GM23248 (cell line): Measurements from ENCODE around the gene TRERF1. TPM values are rescaled to one million over a fixed set of nuclear protein-coding genes. Genes with fewer than 3 reads are reported as not detected.

Source experiments
- DNase-seq: peaks from one replicate; pipeline ENCODE4 v3.0.0-alpha.2; 2015
- H2AFZ ChIP-seq: fragments of 200-600 bp; sonication (generic); 2 replicates; pipeline ENCODE4 v1.6.1; 2016; ENCODE audit warnings: antibody characterized with exemption
- H3F3A ChIP-seq: fragments of 200-600 bp; sonication (generic); 2 replicates; pipeline ENCODE4 v1.6.1; 2016; ENCODE audit warnings: mild to moderate bottlenecking, antibody characterized with exemption, mixed run types; ENCODE audit not compliant: insufficient read depth
- H3K27ac ChIP-seq: fragments of 200-600 bp; sonication (generic); 2 replicates; pipeline ENCODE4 v1.5.1; 2016; ENCODE audit warnings: mild to moderate bottlenecking
- H3K27me3 ChIP-seq: fragments of 200-600 bp; sonication (generic); replicated peaks from 2 replicates; pipeline ENCODE4 v1.6.1; 2016; ENCODE audit warnings: mild to moderate bottlenecking; ENCODE audit not compliant: insufficient read depth
- H3K36me3 ChIP-seq: fragments of 200-600 bp; sonication (generic); 2 replicates; pipeline ENCODE4 v1.6.1; 2016; ENCODE audit warnings: low read depth, mild to moderate bottlenecking
- H3K4me1 ChIP-seq: fragments of 200-600 bp; sonication (generic); 2 replicates; pipeline ENCODE4 v1.6.1; 2016; ENCODE audit warnings: mild to moderate bottlenecking; ENCODE audit not compliant: insufficient read depth
- H3K4me2 ChIP-seq: fragments of 200-600 bp; sonication (generic); one replicate; pipeline ENCODE4 v1.6.1; 2016; ENCODE audit warnings: mild to moderate bottlenecking; ENCODE audit not compliant: unreplicated experiment
- H3K4me3 ChIP-seq: fragments of 200-600 bp; sonication (generic); 2 replicates; pipeline ENCODE4 v1.5.1; 2016; ENCODE audit warnings: mild to moderate bottlenecking
- H3K79me2 ChIP-seq: fragments of 200-600 bp; sonication (generic); 2 replicates; pipeline ENCODE4 v1.6.1; 2016; ENCODE audit warnings: mild to moderate bottlenecking; ENCODE audit not compliant: insufficient read depth
- H3K9ac ChIP-seq: fragments of 200-600 bp; sonication (generic); 2 replicates; pipeline ENCODE4 v1.6.1; 2016; ENCODE audit warnings: mild to moderate bottlenecking
- H3K9me2 ChIP-seq: fragments of 200-600 bp; sonication (generic); 2 replicates; pipeline ENCODE4 v1.6.1; 2016; ENCODE audit warnings: mixed run types, mild to moderate bottlenecking, moderate library complexity; ENCODE audit not compliant: insufficient read depth
- H3K9me3 ChIP-seq: fragments of 200-600 bp; sonication (generic); one replicate; pipeline ENCODE4 v1.6.1; 2017; ENCODE audit warnings: low read depth
- H4K20me1 ChIP-seq: fragments of 200-600 bp; sonication (generic); 2 replicates; pipeline ENCODE4 v1.6.0; 2016; ENCODE audit not compliant: insufficient read depth
- EZH2 ChIP-seq: fragments of 200-600 bp; sonication (generic); IDR thresholded peaks from 2 replicates; pipeline ENCODE4 v1.6.1; 2018; ENCODE audit warnings: antibody characterized with exemption, mild to moderate bottlenecking; ENCODE audit not compliant: insufficient read depth, poor library complexity, severe bottlenecking
- EZH2phosphoT487 ChIP-seq: fragments of 200-600 bp; sonication (generic); IDR thresholded peaks from 2 replicates; pipeline ENCODE4 v1.6.1; 2018; ENCODE audit warnings: antibody characterized with exemption, moderate library complexity, mild to moderate bottlenecking, low read depth; ENCODE audit not compliant: insufficient read depth
- WGBS, 2 experiments: methylation state at CpG; one replicate each; pipeline ENCODE4 v1.1.6; 2015 to 2017; ENCODE audit warnings: low lambda C conversion rate in 2 of 2, low coverage in 1 of 2; ENCODE audit errors: missing lambda C conversion rate in 2 of 2; 5-methylcytosine and 5-hydroxymethylcytosine counted together
- in situ Hi-C: fragments of 300-500 bp; cut with MboI; formaldehyde crosslinking; loops from 2 replicates; pipeline ENCODE4 v1.15.0; 2020
- polyA plus RNA-seq: library from polyadenylated mRNA; unstranded; fragments of >200 nt; fragmentation: Nextera tagmentation; extraction: Ambion mirVana; gene quantifications from 2 replicates; pipeline ENCODE4 v1.2.1, GENCODE V29; 2016
- total RNA-seq: library from RNA; depleted of rRNA; stranded (reverse); fragments of >200 nt; shearing (Covaris generic); gene quantifications from 2 replicates; pipeline ENCODE4 v1.2.3, GENCODE V29; 2014

TRERF1 gene
- total and polyA plus RNA-seq, 2 experiments from 2014 or later: 2.7 to 3.1 TPM

- 38 to 39% methylated on average over 11 of the region's 11 CpGs for WGBS, 2 experiments
- H3K4me2 ChIP-seq: peak overlapping the region; percentile 9
- peak overlapping the region; percentile 23; the same call in 1 of the 2 replicates for H3K4me3 ChIP-seq
These were observed 8.2 kb downstream of the TRERF1 start for GRCh38 chr6:42443312-42444060.

GRCh38 chr6:42441697-42442081 is 10.0 kb downstream of the TRERF1 start:
- peaks cover 21% of the 10 kb centered on the region for H3K4me1 ChIP-seq
- in situ Hi-C loops: no loop called here

More at GRCh38 chr6:42443312-42444060, 8.2 kb downstream of the TRERF1 start:
- DNase-seq: peak; percentile 35
- Histone ChIP-seq H2AFZ (peak overlapping the region; percentile 69), H3K27ac (no peak overlapping the region), H3K36me3 (no peaks in the 10 kb centered on the region), H3K9ac (peak overlapping the region; percentile 14; the same call in 1 of the 2 replicates), H3F3A (no peaks in the 10 kb centered on the region), H3K4me1 (peaks cover 21% of the 10 kb centered on the region), H3K27me3 (no peaks in the 10 kb centered on the region), H4K20me1 (no peaks in the 10 kb centered on the region), H3K9me3 (no peaks in the 10 kb centered on the region), H3K9me2 (no peaks in the 10 kb centered on the region), H3K79me2 (peaks cover 100% of the 10 kb centered on the region)
- no peak for TF ChIP-seq EZH2phosphoT487
- no peak for TF ChIP-seq EZH2
- in situ Hi-C loops: no loop called here

GRCh38 chr6:42440778-42441696 is 10.7 kb downstream of the TRERF1 start:
- no peak for TF ChIP-seq EZH2
- Histone ChIP-seq H3F3A (no peaks in the 10 kb centered on the region), H3K9me2 (no peaks in the 10 kb centered on the region), H3K4me3 (peak overlapping the region; percentile 32), H3K4me1 (peaks cover 21% of the 10 kb centered on the region), H3K9me3 (no peaks in the 10 kb centered on the region), H3K27ac (no peak overlapping the region), H3K36me3 (no peaks in the 10 kb centered on the region), H3K79me2 (peaks cover 97% of the 10 kb centered on the region), H4K20me1 (no peaks in the 10 kb centered on the region), H3K4me2 (peak overlapping the region; percentile 52), H3K9ac (peak overlapping the region; percentile 31), H2AFZ (peak overlapping the region; percentile 37), H3K27me3 (no peaks in the 10 kb centered on the region)
- in situ Hi-C loops: no loop called here
- WGBS, 2 experiments: 36 to 41% methylated on average over 12 of the region's 12 CpGs
- peak; percentile 44 for DNase-seq

More at GRCh38 chr6:42441697-42442081, 10.0 kb downstream of the TRERF1 start:
- H2AFZ ChIP-seq: peak overlapping the region; percentile 37; the same call in 1 of the 2 replicates
- H4K20me1 ChIP-seq: no peaks in the 10 kb centered on the region
- H3K27me3 ChIP-seq: no peaks in the 10 kb centered on the region
- no peaks in the 10 kb centered on the region for H3K36me3 ChIP-seq
- WGBS, 2 experiments: 65 to 66% methylated on average over 5 of the region's 5 CpGs
- H3K27ac ChIP-seq: no peak overlapping the region
- no peaks in the 10 kb centered on the region for H3K9me3 ChIP-seq
- H3K79me2 ChIP-seq: peaks cover 99% of the 10 kb centered on the region
- peak overlapping the region; percentile 52 for H3K4me2 ChIP-seq
- no peak overlapping the region for H3K4me3 ChIP-seq
- no peaks in the 10 kb centered on the region for H3K9me2 ChIP-seq
- no peaks in the 10 kb centered on the region for H3F3A ChIP-seq
- 0 out of 2 replicates have a peak overlapping the region, but pooled peaks have one; percentile 31 for H3K9ac ChIP-seq
- no peak for DNase-seq
- no peak for TF ChIP-seq EZH2
- no peak for TF ChIP-seq EZH2phosphoT487

GRCh38 chr6:42440027-42440426 is 11.7 kb downstream of the TRERF1 start:
- no peak overlapping the region for H3K4me3 ChIP-seq
- no peak overlapping the region for H2AFZ ChIP-seq
- no peak for DNase-seq
- H4K20me1 ChIP-seq: no peaks in the 10 kb centered on the region
- no peaks in the 10 kb centered on the region for H3F3A ChIP-seq
- no peaks in the 10 kb centered on the region for H3K9me2 ChIP-seq
- TF ChIP-seq EZH2phosphoT487 (no peak), EZH2 (no peak)
- H3K4me2 ChIP-seq: no peak overlapping the region
- H3K27ac ChIP-seq: no peak overlapping the region
- no peaks in the 10 kb centered on the region for H3K9me3 ChIP-seq
- in situ Hi-C loops: no loop called here
- 73 to 78% methylated on average over 6 of the region's 6 CpGs for WGBS, 2 experiments
- H3K27me3 ChIP-seq: no peaks in the 10 kb centered on the region
- H3K79me2 ChIP-seq: peaks cover 97% of the 10 kb centered on the region
- no peaks in the 10 kb centered on the region for H3K36me3 ChIP-seq
- no peak overlapping the region for H3K9ac ChIP-seq
- peaks cover 21% of the 10 kb centered on the region for H3K4me1 ChIP-seq
